Kidney epithelial cell (primary cell): ENCODE data around the gene IQCN. TPM values are rescaled to one million over a fixed set of nuclear protein-coding genes. Genes with fewer than 3 reads are reported as not detected.

ENCODE experiments used
- DNase-seq: peaks from one replicate; pipeline ENCODE4 v3.0.0-alpha.2; 2010; ENCODE audit warnings: low read depth
- H3K27me3 ChIP-seq: 2 replicates; pipeline ENCODE4 v1.6.0; 2011; ENCODE audit warnings: low read length; ENCODE audit not compliant: control insufficient read depth, insufficient read depth
- H3K36me3 ChIP-seq: 2 replicates; pipeline ENCODE4 v1.5.1; 2011; ENCODE audit warnings: low read length; ENCODE audit not compliant: control insufficient read depth, insufficient read depth
- H3K4me3 ChIP-seq: 2 replicates; pipeline ENCODE4 v1.5.1; 2011; ENCODE audit warnings: low read depth, mild to moderate bottlenecking, control low read depth, low read length
- CTCF ChIP-seq: IDR thresholded peaks from 2 replicates; pipeline ENCODE4 v1.5.1; 2011; ENCODE audit warnings: mild to moderate bottlenecking, moderate library complexity, low read length, control low read depth, inconsistent platforms; ENCODE audit not compliant: insufficient read depth, poor library complexity, severe bottlenecking
- total RNA-seq: library from RNA; depleted of rRNA; stranded (reverse); fragments of >200 nt; gene quantifications from 2 replicates; pipeline ENCODE4 v1.2.3, GENCODE V29; 2015

IQCN gene
- total RNA-seq, 1 donor from 2014 or later = 0.13 TPM

- no peaks in the 10 kb centered on the region for H3K27me3 ChIP-seq
- DNase-seq = no peak
- no peak for TF ChIP-seq CTCF
- peak within 1 kb of the TSS; percentile 100 for H3K4me3 ChIP-seq
- peaks cover 5% of the 10 kb centered on the region for H3K36me3 ChIP-seq
Observed at GRCh38 chr19:18281082-18282020, 7.1 kb upstream of the IQCN start, which contains the start of gene JUND. TSS of gene JUND (minus strand) at chr19:18281622. CDS start at chr19:18281484, 138 bp downstream.

GRCh38 chr19:18280247-18281081, 6.2 kb upstream of the IQCN start:
- H3K27me3 ChIP-seq = no peaks in the 10 kb centered on the region
- H3K4me3 ChIP-seq = peak overlapping the region; percentile 100
- TF ChIP-seq CTCF = no peak
- H3K36me3 ChIP-seq = peaks cover 5% of the 10 kb centered on the region
- DNase-seq = no peak

GRCh38 chr19:18279516-18280246, 5.4 kb upstream of the IQCN start:
- Histone ChIP-seq H3K4me3 (peak overlapping the region; percentile 100), H3K27me3 (no peaks in the 10 kb centered on the region), H3K36me3 (peaks cover 5% of the 10 kb centered on the region)
- no peak for DNase-seq
- TF ChIP-seq CTCF = peak; percentile 90

- no peak for DNase-seq
- Histone ChIP-seq H3K36me3 (peaks cover 5% of the 10 kb centered on the region), H3K27me3 (no peaks in the 10 kb centered on the region), H3K4me3 (peak overlapping the region; percentile 100)
- TF ChIP-seq CTCF = no peak
Observed at GRCh38 chr19:18279266-18279515, 4.9 kb upstream of the IQCN start.

GRCh38 chr19:18278521-18279265, 4.4 kb upstream of the IQCN start:
- Histone ChIP-seq H3K4me3 (peak overlapping the region; percentile 100), H3K27me3 (no peaks in the 10 kb centered on the region), H3K36me3 (peaks cover 5% of the 10 kb centered on the region)
- no peak for DNase-seq
- peak; percentile 22 for TF ChIP-seq CTCF
